H1 (cell line): ENCODE data around the gene C2CD3.

ENCODE experiments used
- EP300 ChIP-seq, 2 experiments: IDR thresholded peaks; 1 replicate in 1 of 2; 2 replicates in 1 of 2; pipeline ENCODE4 v1.6.1; 2011 to 2012; ENCODE audit warnings: low read depth in 2 of 2, low read length in 2 of 2, mild to moderate bottlenecking in 2 of 2, borderline replicate concordance in 1 of 2, inconsistent platforms in 1 of 2, moderate library complexity in 1 of 2
- EZH2 ChIP-seq: fragments of 200-600 bp; sonication (generic); IDR thresholded peaks from 2 replicates; pipeline ENCODE4 v1.7.1; 2012; ENCODE audit warnings: low read depth, mild to moderate bottlenecking, moderate library complexity, low read length, inconsistent platforms; ENCODE audit not compliant: severe bottlenecking
- MAFK ChIP-seq: IDR thresholded peaks from 2 replicates; pipeline ENCODE4 v1.6.1; 2012; ENCODE audit warnings: low read depth, mild to moderate bottlenecking, improper control_type of control experiment, low read length
- POLR2A ChIP-seq, 2 experiments: IDR thresholded peaks; 1 replicate in 1 of 2; 2 replicates in 1 of 2; pipeline ENCODE4 v1.6.1; 2011; ENCODE audit warnings: low read depth in 2 of 2, low read length in 2 of 2, mild to moderate bottlenecking in 2 of 2; ENCODE audit errors: control extremely low read depth in 1 of 2
- POLR2AphosphoS5 ChIP-seq: IDR thresholded peaks from 2 replicates; pipeline ENCODE4 v1.6.1; 2011; ENCODE audit warnings: low read depth, low read length
- TAF1 ChIP-seq: IDR thresholded peaks from 2 replicates; pipeline ENCODE4 v1.6.1; 2011; ENCODE audit warnings: mild to moderate bottlenecking, low read depth, low read length
- TF ChIP-seq, protein P1 (sequence below), 3 experiments: IDR thresholded peaks; 1 replicate in 2 of 3; 2 replicates in 1 of 3; pipeline versions ENCODE4 v1.5.1 to v1.6.1; 2011; ENCODE audit warnings: low read length in 3 of 3, mild to moderate bottlenecking in 3 of 3, inconsistent platforms in 2 of 3, low read depth in 1 of 3, moderate library complexity in 1 of 3; ENCODE audit not compliant: insufficient read depth in 1 of 3; ENCODE audit errors: control extremely low read depth in 1 of 3

- TF ChIP-seq TAF1 = no peak
- TF ChIP-seq EP300 (IDR thresholded peaks at IDR 0.05; ENCODE audit: borderline replicate concordance in 1 of 2, low read depth in 2 of 2, low read length in 2 of 2) = no peak
- TF ChIP-seq, protein P1, sequence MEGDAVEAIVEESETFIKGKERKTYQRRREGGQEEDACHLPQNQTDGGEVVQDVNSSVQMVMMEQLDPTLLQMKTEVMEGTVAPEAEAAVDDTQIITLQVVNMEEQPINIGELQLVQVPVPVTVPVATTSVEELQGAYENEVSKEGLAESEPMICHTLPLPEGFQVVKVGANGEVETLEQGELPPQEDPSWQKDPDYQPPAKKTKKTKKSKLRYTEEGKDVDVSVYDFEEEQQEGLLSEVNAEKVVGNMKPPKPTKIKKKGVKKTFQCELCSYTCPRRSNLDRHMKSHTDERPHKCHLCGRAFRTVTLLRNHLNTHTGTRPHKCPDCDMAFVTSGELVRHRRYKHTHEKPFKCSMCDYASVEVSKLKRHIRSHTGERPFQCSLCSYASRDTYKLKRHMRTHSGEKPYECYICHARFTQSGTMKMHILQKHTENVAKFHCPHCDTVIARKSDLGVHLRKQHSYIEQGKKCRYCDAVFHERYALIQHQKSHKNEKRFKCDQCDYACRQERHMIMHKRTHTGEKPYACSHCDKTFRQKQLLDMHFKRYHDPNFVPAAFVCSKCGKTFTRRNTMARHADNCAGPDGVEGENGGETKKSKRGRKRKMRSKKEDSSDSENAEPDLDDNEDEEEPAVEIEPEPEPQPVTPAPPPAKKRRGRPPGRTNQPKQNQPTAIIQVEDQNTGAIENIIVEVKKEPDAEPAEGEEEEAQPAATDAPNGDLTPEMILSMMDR (IDR thresholded peaks at IDR 0.05; ENCODE audit: control extremely low read depth in 1 of 3, insufficient read depth in 1 of 3, low read depth in 1 of 3, low read length in 3 of 3) = no peak
- TF ChIP-seq EZH2 = no peak
- TF ChIP-seq MAFK = no peak
- no peak for TF ChIP-seq POLR2A (IDR thresholded peaks at IDR 0.05; ENCODE audit: control extremely low read depth in 1 of 2, low read depth in 2 of 2, low read length in 2 of 2)
- no peak for TF ChIP-seq POLR2AphosphoS5
Observed at GRCh38 chr11:74050465-74050864, 120.3 kb downstream of the C2CD3 start.
